GM21825 (cell line): ENCODE results near the gene NUTM2F.
"Not testable (repeated sequence)": the region's sequence is repeated elsewhere in the genome, so short reads cannot be mapped to it uniquely, and the experiment has no call there.

Experiments used
- ATAC-seq: cut with Tn5 transposase; IDR thresholded peaks from one replicate; pipeline ENCODE4 v1.9.1; 2021; ENCODE audit warnings: mild to moderate bottlenecking, moderate library complexity; ENCODE audit not compliant: unreplicated experiment

NUTM2F gene, protein sequence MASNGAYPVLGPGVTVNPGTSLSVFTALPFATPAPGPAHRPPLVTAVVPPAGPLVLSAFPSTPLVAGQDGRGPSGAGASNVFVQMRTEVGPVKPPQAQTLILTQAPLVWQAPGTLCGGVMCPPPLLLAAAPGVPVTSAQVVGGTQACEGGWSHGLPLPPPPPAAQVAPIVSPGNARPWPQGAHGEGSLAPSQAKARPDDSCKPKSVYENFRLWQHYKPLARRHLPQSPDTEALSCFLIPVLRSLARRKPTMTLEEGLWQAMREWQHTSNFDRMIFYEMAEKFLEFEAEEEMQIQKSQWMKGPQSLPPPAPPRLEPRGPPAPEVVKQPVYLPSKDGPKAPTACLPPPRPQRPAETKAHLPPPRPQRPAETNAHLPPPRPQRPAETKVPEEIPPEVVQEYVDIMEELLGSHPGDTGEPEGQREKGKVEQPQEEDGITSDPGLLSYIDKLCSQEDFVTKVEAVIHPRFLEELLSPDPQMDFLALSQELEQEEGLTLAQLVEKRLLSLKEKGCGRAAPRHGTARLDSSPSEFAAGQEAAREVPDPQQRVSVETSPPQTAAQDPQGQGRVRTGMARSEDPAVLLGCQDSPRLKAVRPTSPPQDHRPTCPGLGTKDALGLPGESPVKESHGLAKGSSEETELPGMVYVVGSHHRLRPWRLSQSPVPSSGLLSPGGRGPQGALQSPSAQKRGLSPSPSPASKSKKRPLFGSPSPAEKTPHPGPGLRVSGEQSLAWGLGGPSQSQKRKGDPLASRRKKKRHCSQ

GRCh38 chr9:94328544-94328943, at the start of gene NUTM2F:
NUTM2F (minus strand) TSS chr9:94328644; CDS start chr9:94328623, 21 bp downstream.
- ATAC-seq: not testable (repeated sequence)

DNA sequence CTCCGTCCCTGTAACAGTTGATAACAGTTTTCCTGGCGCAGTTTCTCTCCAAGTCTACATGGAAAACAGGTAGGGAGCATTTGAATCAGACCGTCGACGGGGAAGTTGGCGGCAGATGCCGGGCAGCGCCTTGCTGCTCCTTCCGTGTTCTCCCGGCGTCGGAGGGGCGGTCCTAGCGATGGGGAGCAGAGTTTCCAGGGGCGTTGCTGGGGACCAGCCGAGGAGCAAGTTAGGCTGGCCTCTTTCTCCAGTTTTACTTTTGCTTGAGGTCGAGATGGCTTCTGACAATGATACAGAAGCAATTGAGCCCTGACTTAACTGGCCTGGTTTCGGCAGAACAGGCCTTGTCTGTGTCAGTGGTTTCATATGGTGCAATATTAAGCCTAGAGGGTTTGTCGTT, 46.8 kb upstream of the NUTM2F start:
- ATAC-seq: peak; percentile 59

DNA sequence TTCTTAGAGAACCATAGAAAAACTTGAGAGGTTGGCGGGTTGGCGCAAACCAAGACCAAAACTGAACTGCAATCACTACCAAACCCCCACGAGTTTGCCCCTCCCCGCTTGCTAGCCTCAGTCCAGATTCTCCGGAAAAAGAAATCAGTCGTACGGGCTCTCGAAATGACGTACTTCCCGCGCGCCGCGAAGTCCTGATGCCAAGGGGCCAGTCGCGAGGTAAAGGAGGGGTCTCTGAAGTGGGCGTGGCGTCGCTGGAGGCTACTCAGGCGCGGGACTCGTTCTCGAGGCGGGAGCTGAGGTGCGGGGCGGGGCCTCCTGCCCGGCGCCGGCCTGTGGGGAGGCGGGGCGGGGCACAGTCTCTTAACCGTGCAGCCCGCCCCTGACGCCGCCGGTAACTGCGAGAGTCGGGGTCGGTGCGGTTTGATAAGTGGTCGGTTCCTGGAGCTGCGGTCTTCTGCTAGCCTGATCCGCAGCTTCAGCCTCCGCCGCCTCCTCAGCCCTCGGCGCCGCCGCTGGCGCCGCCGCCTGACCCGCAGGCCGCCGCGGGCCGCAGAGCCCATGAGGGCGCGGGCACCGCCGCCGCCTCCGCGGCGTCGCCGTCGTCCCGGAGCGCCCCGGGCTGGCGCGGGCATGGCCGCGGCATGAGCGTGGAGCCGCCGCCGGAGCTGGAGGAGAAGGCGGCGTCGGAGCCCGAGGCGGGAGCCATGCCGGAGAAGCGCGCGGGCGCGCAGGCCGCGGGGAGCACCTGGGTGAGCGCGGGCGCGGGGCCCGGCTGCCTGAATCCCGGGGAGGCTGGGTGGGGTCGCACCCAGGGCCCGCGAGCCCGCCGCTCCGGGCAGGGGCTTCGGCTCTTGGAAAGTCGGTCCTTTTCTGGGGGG, 46.0 kb upstream of the NUTM2F start:
- peak; percentile 88 for ATAC-seq

GRCh38 chr9:94373779-94374175, 45.3 kb upstream of the NUTM2F start:
- not testable (repeated sequence) for ATAC-seq

DNA sequence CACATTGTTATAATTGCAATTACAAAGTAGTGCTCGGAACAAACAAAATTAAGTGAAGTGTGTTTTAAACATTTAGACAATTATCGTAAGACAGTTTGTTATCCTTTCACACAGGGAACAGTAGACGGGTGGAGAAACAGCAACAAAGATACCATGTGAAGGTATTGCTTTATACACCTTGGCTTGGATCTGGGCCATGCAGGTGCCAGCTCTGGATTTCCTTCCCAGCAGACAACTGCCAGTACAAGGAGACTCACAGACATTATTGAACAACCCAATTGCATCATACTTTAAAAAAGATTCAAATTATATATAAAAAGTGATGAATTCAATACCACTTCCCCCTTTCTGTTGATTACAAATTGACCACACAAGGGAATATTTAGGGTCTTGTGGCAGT, 41.8 kb upstream of the NUTM2F start:
- not testable (repeated sequence) for ATAC-seq

DNA sequence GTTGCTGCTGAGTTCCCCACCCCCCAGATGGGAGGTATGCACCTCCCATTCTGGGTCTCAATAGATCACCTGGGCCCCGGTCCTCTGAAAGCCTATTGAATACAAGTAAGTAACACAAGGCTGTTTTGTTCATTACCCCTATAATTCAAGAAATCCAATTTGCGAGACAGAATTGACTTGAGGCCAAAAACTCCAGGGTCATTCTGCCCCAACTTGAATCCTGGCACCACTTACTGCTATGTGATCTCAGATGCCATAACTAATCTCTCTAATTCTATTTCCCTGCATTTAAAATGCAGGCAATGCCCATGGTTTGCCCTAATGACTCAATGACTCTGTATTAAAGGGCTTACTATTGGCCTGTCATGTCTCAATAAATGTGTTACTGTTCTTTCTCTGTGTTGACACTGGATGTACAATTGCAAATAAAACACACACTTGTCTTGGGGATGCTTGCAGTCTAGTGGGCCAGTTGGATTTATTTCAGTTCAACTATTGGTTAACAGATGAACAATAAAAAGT, 35.7 kb upstream of the NUTM2F start:
- ATAC-seq: not testable (repeated sequence)

DNA sequence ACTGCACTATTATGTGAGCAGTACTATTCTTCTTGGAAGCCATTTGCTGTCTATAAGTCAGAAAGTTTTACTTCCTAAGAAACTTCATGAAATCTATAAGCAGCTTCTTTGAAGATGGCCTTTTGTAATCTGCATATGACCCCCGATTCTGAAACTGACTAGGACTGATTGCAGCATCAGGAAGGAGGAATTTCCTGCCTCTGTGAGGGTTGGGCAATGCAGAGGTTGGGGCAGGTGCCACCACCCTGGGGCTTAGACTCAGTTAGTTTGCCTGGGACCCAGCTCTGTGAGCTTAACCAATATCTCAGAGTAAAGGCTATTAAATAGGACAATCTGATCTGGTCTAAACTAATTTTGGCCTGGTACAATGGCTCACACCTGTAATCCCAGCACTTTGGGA, 28.7 kb upstream of the NUTM2F start:
- ATAC-seq: not testable (repeated sequence)

DNA sequence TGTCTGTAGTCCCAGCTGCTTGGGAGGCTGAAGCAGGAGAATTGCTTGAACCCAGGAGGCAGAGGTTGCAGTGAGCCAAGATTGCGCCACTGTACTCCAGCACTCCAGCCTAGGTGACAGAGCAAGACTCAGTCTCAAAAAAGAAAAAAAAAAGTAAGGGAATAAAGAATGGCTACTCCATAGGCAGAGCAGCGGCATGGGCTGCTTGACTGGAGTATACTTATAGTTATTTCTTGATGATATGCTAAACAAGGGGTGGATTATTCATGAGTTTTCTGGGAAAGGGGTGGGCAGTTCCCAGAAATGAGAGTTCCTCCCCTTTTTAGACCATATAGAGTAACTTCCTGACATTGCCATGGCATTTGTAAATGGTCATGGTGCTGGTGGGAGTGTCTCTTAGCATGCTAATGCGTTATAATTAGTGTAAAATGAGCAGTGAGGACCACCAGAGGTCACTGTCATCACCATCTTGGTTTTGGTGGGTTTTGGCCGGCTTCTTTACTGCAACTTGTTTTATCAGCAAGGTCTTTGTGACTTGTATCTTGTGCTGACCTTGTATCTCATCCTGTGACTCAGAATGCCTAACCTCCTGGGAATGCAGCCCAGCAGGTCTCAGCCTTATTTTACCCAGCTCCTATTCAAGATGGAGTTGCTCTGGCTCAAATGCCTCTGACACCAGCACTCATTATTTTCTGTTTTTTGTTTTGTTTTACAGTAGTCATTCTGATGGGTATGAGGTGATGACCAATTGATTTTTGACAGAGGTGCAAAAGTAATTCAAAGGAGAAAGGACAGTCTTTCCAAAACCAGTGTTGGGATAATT, 23.7 kb upstream of the NUTM2F start:
- not testable (repeated sequence) for ATAC-seq

- not testable (repeated sequence) for ATAC-seq
Observed at GRCh38 chr9:94348754-94349153, 20.3 kb upstream of the NUTM2F start.

DNA sequence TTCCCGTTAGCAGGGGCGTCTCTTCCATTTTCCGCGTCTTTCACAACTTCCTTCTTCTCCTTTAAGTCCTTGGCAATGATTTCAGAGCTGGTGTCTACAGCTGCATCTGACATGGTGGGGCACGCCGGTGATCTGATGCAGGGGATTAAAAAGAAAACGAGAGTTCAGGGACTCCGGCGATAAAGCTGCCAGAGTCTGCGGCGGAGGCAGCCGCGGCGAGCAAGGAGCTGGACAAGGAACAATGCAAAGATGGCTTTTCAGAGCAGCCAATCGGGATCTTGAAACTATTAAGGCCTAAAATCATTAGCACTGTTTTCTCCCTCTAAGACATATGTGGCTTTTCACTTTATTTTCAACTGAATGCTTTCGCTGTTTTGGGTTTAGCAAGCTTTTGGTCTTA, 19.0 kb upstream of the NUTM2F start:
- ATAC-seq: not testable (repeated sequence)

GRCh38 chr9:94341703-94342102, 13.3 kb upstream of the NUTM2F start:
- ATAC-seq: not testable (repeated sequence)

- not testable (repeated sequence) for ATAC-seq
Observed at GRCh38 chr9:94340750-94341149, 12.3 kb upstream of the NUTM2F start.

- not testable (repeated sequence) for ATAC-seq
Observed at GRCh38 chr9:94339657-94340056, 11.2 kb upstream of the NUTM2F start.

GRCh38 chr9:94338723-94339122, 10.3 kb upstream of the NUTM2F start:
- ATAC-seq: not testable (repeated sequence)

DNA sequence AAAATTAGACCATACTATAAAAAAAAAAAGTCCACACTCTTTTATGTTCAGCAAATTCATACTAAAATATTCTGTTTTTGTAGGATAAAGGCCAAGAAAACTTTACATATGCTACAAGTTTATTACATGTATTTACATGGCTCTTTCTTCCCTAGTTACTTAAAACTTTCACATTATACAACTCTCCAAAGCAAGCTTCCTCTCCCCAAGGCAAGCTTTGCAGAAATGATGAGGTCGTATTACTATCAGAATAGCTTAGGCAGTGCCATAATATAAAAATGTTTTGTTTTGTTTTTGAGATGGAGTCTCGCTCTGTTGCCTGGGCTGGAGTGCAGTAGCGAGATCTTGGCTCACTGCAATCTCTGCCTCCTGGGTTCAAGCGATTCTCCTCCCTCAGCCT, 8.0 kb upstream of the NUTM2F start:
- not testable (repeated sequence) for ATAC-seq

GRCh38 chr9:94325583-94325982, 2.9 kb downstream of the NUTM2F start:
- not testable (repeated sequence) for ATAC-seq

GRCh38 chr9:94323153-94323798, 5.2 kb downstream of the NUTM2F start:
- not testable (repeated sequence) for ATAC-seq

DNA sequence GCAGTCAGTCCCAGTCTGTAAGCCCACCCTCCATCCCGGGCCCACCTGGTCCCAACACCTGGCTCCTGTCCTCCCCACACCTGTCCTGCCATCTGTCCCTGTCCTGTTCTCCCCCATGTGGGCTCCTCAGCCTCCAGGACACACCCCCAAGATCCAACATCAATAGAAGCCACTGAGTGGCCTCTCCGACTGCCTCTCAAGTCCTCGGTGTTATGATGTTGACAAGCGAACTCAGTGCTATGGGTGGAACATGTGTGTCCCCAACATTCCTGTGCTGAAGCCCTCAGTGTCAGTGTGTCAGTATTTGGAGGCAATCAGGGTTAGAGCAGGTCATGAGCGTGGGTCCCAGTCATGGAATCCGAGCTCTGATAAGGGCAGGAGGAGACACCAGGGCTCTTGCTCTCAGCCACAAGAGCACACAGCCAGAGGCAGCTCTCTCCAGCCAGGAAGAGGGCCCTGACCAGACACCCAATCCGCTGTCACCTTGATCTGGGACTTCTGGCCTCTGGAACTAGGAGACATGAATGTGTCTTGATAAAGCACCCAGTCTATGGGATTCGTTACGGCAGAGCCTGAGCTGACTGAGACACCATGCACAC, 6.0 kb downstream of the NUTM2F start:
- ATAC-seq: not testable (repeated sequence)
